Testis (tissue), 2 donors: ENCODE results near the gene EEF2.

Experiments
- CTCF ChIP-seq, 3 experiments: fragments of 450-650 bp in 2 of 3; fragments of 200-600 bp in 1 of 3; sonication (generic) in 1 of 3; IDR thresholded peaks; one replicate each; pipeline ENCODE4 v1.5.1; 2016 to 2019; ENCODE audit warnings: antibody characterized with exemption in 3 of 3, mild to moderate bottlenecking in 2 of 3, moderate library complexity in 1 of 3
- POLR2A ChIP-seq: fragments of 450-650 bp; IDR thresholded peaks from one replicate; pipeline ENCODE4 v1.6.1; 2017; ENCODE audit warnings: antibody characterized with exemption, mild to moderate bottlenecking, moderate library complexity

DNA sequence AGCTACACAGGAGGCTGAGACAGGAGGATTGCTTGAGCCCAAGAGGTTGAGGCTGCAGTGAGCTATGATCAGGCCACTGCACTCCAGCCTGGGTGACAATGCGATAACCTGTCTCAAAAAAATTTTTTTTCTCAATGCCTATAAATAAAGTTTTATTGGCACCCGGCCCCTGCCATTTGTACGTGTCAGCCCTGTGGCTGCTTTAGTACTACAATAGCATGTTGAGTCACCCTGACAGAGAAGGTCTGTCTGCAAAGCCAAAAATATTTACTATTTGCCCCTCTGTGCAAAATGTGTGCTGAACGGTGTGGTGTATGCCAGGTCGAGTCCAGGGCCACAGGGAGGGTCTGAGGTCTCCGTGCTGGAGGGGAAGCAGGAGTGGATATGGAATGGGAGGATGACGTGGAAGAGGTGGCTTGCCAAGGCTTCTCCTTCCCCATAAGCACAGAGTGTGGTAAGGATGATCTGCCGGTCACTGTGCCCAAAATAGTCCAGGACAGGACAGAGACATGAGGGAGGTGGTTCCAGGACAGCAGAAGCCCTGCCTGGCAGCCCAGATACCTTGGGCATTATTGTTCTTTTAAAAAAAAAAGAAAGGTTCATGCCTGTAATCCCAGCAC, 42.4 kb downstream of the EEF2 start:
- no peak for TF ChIP-seq CTCF (IDR thresholded peaks at IDR 0.05)
- TF ChIP-seq POLR2A, result no peak
